HG03135 (cell line): ENCODE results near the gene PCSK1N.
"Not testable (repeated sequence)": the region's sequence is repeated elsewhere in the genome, so short reads cannot be mapped to it uniquely, and the experiment has no call there.

Experiments
- ATAC-seq: cut with Tn5 transposase; IDR thresholded peaks from one replicate; pipeline ENCODE4 v1.9.1; 2021; ENCODE audit warnings: mild to moderate bottlenecking, moderate library complexity; ENCODE audit not compliant: unreplicated experiment

Gene PCSK1N

GRCh38 chrX:48824066-48824465 is 11.3 kb downstream of the PCSK1N start:
- ATAC-seq, result no peak

- ATAC-seq, result no peak
These were observed 12.4 kb downstream of the PCSK1N start for GRCh38 chrX:48823053-48823452.

GRCh38 chrX:48819394-48819793 is 16.0 kb downstream of the PCSK1N start:
- not testable (repeated sequence) for ATAC-seq

GRCh38 chrX:48818866-48819265 is 16.5 kb downstream of the PCSK1N start:
- no peak for ATAC-seq

- no peak for ATAC-seq
These were observed 17.3 kb downstream of the PCSK1N start for GRCh38 chrX:48818098-48818497.

- ATAC-seq, result no peak
These were observed 19.2 kb downstream of the PCSK1N start for GRCh38 chrX:48816014-48816810.

- ATAC-seq, result no peak
These were observed 20.1 kb downstream of the PCSK1N start for GRCh38 chrX:48815266-48815665.

- ATAC-seq, result no peak
These were observed 20.7 kb downstream of the PCSK1N start for GRCh38 chrX:48814722-48815121.

GRCh38 chrX:48813644-48814043 is 21.8 kb downstream of the PCSK1N start:
- no peak for ATAC-seq

GRCh38 chrX:48806081-48806480 is 29.3 kb downstream of the PCSK1N start:
- no peak for ATAC-seq

- no peak for ATAC-seq
These were observed 32.6 kb downstream of the PCSK1N start for GRCh38 chrX:48802905-48803200.

GRCh38 chrX:48802089-48802904 is 33.1 kb downstream of the PCSK1N start:
- peak; percentile 44 for ATAC-seq

GRCh38 chrX:48801280-48802088 is 33.9 kb downstream of the PCSK1N start, which contains the start of gene HDAC6:
Gene HDAC6, plus strand, starts transcription at chrX:48802067. Its CDS starts 626 bp downstream, at chrX:48802693.
- ATAC-seq, result peak; percentile 85

GRCh38 chrX:48800574-48801279 is 34.7 kb downstream of the PCSK1N start:
- ATAC-seq, result no peak

GRCh38 chrX:48798318-48798717 is 37.1 kb downstream of the PCSK1N start:
- no peak for ATAC-seq

GRCh38 chrX:48794911-48795515 is 40.4 kb downstream of the PCSK1N start:
- ATAC-seq, result no peak

GRCh38 chrX:48794340-48794910 is 41.0 kb downstream of the PCSK1N start:
- no peak for ATAC-seq

GRCh38 chrX:48793935-48794334 is 41.5 kb downstream of the PCSK1N start:
- no peak for ATAC-seq

GRCh38 chrX:48792219-48792618 is 43.2 kb downstream of the PCSK1N start:
- no peak for ATAC-seq
